GM12873 (cell line): ENCODE data around the gene CNNM1.

ENCODE experiments used
- TF ChIP-seq, protein P1 (sequence below): IDR thresholded peaks from 2 replicates; pipeline ENCODE4 v1.5.1; 2012; ENCODE audit warnings: low read depth, mild to moderate bottlenecking, moderate library complexity, low read length, control low read depth; ENCODE audit not compliant: insufficient read depth; ENCODE audit errors: missing control alignments

CNNM1 gene

DNA sequence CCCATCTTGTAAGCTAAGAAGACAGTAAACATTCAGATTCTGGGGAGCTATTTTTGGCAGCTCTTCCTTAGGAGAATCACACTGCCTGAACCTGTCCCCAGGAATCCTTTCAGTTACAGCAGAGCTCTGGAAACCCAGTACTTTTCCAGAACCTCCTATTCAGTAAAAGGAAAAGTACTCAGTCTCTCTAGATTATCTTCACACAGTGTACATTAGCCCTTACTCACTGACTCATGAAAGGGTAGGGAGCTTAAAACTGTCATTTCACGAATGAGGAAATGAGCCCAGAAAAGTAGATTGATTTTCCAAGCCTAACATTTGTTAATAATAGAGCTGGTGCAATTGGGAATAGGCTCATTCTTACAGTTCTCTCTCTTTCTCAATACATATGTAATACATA, 3.9 kb upstream of the CNNM1 start:
- TF ChIP-seq, protein P1, sequence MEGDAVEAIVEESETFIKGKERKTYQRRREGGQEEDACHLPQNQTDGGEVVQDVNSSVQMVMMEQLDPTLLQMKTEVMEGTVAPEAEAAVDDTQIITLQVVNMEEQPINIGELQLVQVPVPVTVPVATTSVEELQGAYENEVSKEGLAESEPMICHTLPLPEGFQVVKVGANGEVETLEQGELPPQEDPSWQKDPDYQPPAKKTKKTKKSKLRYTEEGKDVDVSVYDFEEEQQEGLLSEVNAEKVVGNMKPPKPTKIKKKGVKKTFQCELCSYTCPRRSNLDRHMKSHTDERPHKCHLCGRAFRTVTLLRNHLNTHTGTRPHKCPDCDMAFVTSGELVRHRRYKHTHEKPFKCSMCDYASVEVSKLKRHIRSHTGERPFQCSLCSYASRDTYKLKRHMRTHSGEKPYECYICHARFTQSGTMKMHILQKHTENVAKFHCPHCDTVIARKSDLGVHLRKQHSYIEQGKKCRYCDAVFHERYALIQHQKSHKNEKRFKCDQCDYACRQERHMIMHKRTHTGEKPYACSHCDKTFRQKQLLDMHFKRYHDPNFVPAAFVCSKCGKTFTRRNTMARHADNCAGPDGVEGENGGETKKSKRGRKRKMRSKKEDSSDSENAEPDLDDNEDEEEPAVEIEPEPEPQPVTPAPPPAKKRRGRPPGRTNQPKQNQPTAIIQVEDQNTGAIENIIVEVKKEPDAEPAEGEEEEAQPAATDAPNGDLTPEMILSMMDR = no peak

DNA sequence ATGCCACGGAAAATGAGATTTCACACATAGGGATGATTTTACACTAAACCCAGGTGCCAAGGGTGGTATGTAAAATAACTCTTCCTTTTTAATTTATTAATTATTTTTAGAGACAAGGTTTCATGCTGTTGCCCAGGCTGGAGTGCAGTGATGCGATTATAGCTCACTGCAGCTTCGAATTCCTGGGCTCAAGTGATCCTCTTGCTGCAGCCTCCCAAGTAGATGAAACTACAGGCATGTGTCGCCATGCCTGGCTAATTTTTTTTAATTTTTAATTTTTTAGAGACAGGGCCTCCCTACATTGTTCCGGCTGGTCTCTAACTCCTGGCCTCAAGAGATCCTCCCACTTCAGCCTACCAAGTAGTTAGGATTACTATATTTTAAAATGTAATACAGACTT, 2.3 kb upstream of the CNNM1 start:
- TF ChIP-seq, protein P1 = no peak

DNA sequence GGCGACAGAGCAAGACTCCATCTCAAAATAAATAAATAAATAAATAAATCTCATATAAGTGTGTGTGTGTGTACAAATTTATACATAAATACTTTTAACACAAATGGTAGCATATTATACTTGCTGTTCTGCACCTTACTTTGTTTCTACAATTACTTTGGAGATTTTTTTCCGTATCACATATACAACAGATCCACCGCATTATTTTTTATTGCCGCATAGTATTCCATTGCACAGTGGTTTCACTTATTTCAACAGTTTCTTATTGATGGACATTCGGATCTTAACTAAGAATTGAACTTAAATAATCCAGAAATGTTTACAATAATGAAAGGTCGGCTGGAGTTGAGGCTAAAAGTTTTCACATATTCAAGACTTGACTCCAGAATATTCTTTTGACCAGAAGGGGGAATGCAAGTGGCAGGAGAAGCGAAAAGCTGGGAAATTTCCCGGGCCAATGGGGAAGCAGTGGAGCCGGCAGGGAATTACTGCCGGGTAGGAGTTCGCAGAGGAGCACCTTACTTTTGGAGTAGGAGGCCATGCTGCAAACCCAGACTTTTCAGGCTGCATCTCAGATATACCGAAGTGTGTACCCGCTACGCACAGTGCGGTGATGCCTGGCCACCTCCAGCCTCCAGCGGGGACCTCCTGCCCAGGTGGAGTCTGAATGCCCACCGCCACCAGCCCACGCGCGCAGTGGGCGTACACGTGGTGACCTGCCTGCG, 415 bp upstream of the CNNM1 start:
- TF ChIP-seq, protein P1 = no peak

DNA sequence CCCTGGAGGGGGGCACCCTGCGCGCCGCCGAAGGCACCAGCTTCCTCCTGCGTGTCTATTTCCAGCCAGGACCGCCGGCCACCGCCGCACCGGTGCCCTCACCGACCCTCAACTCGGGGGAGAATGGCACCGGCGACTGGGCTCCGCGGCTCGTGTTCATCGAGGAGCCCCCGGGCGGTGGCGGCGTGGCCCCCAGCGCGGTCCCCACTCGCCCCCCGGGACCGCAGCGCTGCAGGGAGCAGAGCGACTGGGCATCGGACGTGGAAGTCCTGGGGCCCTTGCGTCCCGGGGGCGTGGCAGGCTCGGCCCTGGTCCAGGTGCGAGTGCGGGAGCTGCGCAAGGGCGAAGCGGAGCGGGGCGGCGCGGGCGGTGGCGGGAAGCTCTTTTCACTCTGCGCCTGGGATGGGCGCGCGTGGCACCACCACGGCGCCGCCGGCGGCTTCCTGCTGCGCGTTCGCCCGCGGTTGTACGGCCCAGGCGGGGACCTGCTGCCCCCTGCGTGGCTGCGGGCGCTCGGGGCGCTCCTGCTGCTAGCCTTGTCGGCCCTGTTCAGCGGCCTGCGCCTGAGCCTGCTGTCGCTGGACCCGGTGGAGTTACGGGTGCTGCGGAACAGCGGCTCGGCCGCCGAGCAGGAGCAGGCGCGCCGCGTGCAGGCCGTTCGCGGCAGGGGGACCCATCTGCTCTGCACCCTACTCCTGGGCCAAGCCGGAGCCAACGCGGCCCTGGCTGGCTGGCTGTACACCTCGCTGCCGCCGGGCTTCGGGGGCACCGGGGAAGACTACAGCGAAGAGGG, 594 bp downstream of the CNNM1 start:
- TF ChIP-seq, protein P1 = no peak

DNA sequence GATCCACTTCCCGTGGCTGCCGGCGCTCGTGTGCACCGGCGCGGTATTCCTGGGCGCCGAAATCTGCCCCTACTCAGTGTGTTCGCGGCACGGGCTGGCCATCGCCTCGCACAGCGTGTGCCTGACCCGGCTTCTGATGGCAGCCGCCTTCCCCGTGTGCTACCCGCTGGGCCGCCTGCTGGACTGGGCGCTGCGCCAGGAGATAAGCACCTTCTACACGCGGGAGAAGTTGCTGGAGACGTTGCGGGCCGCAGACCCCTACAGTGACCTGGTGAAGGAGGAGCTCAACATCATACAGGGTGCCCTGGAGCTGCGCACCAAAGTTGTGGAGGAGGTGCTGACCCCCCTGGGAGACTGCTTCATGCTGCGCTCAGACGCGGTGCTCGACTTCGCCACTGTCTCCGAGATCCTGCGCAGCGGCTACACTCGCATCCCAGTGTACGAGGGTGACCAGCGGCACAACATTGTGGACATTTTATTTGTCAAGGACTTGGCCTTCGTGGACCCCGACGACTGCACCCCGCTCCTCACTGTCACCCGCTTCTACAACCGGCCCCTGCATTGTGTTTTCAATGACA, 1.3 kb downstream of the CNNM1 start:
- TF ChIP-seq, protein P1 = no peak

DNA sequence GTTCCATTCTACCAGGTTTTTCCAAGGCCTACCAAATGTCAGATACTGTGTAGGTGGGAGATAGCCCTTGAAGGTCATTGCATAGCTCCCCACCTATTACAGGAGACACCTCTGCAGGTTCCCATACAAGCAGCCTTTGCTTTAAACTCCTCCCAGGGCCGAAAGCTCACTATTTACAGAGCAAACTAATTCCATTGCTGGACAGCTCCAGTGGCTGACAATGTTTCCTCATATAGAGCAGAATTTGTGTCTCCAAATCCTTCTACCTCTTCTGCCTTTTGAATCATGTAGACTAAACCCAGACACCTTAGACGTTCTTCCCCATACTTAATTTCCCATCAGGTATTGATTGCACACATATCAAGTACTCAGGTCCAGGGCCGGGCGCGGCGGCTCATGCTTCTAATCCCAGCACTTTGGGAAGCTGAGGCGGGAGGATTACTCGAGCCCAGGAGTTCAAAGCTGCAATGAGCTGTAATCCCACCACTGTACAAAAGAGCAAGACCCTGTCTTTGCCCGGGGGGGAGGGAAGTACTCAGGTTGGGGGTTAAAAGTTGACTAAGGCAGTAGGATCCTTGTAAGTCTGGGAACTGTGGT, 2.1 kb downstream of the CNNM1 start:
- TF ChIP-seq, protein P1 = no peak

DNA sequence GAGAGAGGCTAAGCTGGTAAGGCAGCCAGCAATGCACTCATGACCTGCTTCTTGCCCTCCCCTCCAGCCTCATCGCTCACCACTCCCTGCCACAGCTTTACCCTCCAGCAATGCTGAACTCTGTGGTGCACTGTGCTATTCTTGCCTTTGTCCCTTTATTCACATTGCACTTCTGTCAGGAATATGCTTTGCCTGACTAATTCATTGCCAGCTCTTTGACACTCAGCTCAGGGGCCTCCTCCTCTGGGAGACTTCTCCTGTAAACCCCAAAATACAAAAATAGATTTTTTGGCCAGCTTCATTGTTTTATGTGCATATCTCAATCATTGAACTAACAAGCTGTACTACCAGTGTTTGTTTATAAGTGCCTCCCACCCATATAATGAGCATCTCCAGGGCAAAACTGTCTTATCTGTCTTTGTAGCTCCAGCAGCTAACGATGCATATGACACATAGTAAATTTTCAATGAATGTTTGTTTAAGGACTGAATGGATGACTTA, 8.2 kb downstream of the CNNM1 start:
- TF ChIP-seq, protein P1 = no peak
